K562 (cell line): ENCODE data around the gene ZNF768. TPM values are rescaled to one million over a fixed set of nuclear protein-coding genes. Genes with fewer than 3 reads are reported as not detected.

Experiments used
- ARID1B ChIP-seq: fragments of 450-650 bp; IDR thresholded peaks from 2 replicates; pipeline ENCODE4 v1.6.1; 2016; ENCODE audit warnings: antibody characterized with exemption, mild to moderate bottlenecking, inconsistent platforms
- BCLAF1 ChIP-seq, 2 experiments: fragments of 450-650 bp in 1 of 2; IDR thresholded peaks; 2 replicates each; pipeline ENCODE4 v1.6.1; 2011 to 2017; ENCODE audit warnings: low read depth in 2 of 2, antibody characterized with exemption in 1 of 2, borderline replicate concordance in 1 of 2, low read length in 1 of 2, mild to moderate bottlenecking in 1 of 2, mixed read lengths in 1 of 2; ENCODE audit not compliant: control insufficient read depth in 1 of 2
- BRD9 ChIP-seq: fragments of 450-650 bp; IDR thresholded peaks from 2 replicates; pipeline ENCODE4 v1.6.1; 2018; ENCODE audit warnings: low read depth; ENCODE audit not compliant: partially characterized antibody
- BRF1 ChIP-seq: IDR thresholded peaks from 3 replicates; pipeline ENCODE4 v1.6.1; 2011; ENCODE audit warnings: borderline replicate concordance, mild to moderate bottlenecking; ENCODE audit not compliant: insufficient read length; ENCODE audit errors: extremely low read depth
- CC2D1A ChIP-seq: fragments of 450-650 bp; IDR thresholded peaks from 2 replicates; pipeline ENCODE4 v1.6.1; 2017; ENCODE audit warnings: mild to moderate bottlenecking
- KAT8 ChIP-seq: fragments of 450-650 bp; IDR thresholded peaks from 2 replicates; pipeline ENCODE4 v1.6.1; 2016; ENCODE audit warnings: low read depth, mild to moderate bottlenecking
- MECOM ChIP-seq: fragments of 250-450 bp; sonication (Bioruptor Pico); IDR thresholded peaks from 2 replicates; pipeline ENCODE4 v1.8.0; 2022; ENCODE audit warnings: inconsistent platforms
- MYC ChIP-seq, 2 experiments: fragments of 250-450 bp in 1 of 2; sonication (Bioruptor Pico) in 1 of 2; IDR thresholded peaks; 2 replicates each; pipeline versions ENCODE4 v1.5.1 to v1.6.1; 2012 to 2021; ENCODE audit warnings: low read depth in 2 of 2, borderline replicate concordance in 1 of 2, improper control_type of control experiment in 1 of 2, low read length in 1 of 2, mild to moderate bottlenecking in 1 of 2, moderate library complexity in 1 of 2
- POLR2H ChIP-seq: IDR thresholded peaks from 2 replicates; pipeline ENCODE4 v1.6.1; 2016; ENCODE audit warnings: missing genetic modification characterization, low read depth, mild to moderate bottlenecking, control low read depth, missing compliant biosample characterization, moderate library complexity
- SNRNP70 ChIP-seq: fragments of 200-400 bp; formaldehyde crosslinking; optimal IDR thresholded peaks from 2 replicates; pipeline ENCODE3; 2017; ENCODE audit warnings: low read depth, low read length
- ZMIZ1 ChIP-seq, 2 experiments: fragments of 150-350 bp in 1 of 2; IDR thresholded peaks; 2 replicates each; pipeline ENCODE4 v1.6.1; 2012 to 2016; ENCODE audit warnings: low read depth in 2 of 2, low read length in 2 of 2, mild to moderate bottlenecking in 1 of 2, moderate library complexity in 1 of 2
- ZNF140 ChIP-seq: fragments of 250-450 bp; sonication (Bioruptor Pico); IDR thresholded peaks from 2 replicates; pipeline ENCODE4 v1.8.0; 2021; ENCODE audit warnings: moderate library complexity, mild to moderate bottlenecking, inconsistent platforms
- ZNF24 ChIP-seq: fragments of 450-650 bp; IDR thresholded peaks from 2 replicates; pipeline ENCODE4 v1.6.1; 2016
- ZNF3 ChIP-seq: fragments of 250-450 bp; sonication (Bioruptor Pico); IDR thresholded peaks from 2 replicates; pipeline ENCODE4 v1.5.0; 2021; ENCODE audit warnings: mild to moderate bottlenecking, moderate library complexity
- ZNF395 ChIP-seq: fragments of 200-800 bp; sonication (Bioruptor generic); IDR thresholded peaks from 2 replicates; pipeline ENCODE4 v1.6.1; 2017; ENCODE audit warnings: missing genetic modification characterization, missing compliant biosample characterization
- ZNF398 ChIP-seq: fragments of 250-450 bp; sonication (Bioruptor Pico); IDR thresholded peaks from 2 replicates; pipeline ENCODE4 v1.8.0; 2021; ENCODE audit warnings: moderate library complexity, mild to moderate bottlenecking, inconsistent platforms
- ZNF77 ChIP-seq: fragments of 250-450 bp; sonication (Bioruptor Pico); IDR thresholded peaks from 2 replicates; pipeline ENCODE4 v1.5.0; 2020
- polyA plus RNA-seq, 8 experiments: library from polyadenylated mRNA; depleted of rRNA in 4 of 8; stranded (reverse) in 5 of 8; unstranded in 3 of 8; fragments of >200 nt; fragmentation: Nextera tagmentation in 2 of 8; fragmentation: Illumina TruSeq in 1 of 8; extraction: Ambion mirVana in 2 of 8; extraction: Trizol in 1 of 8; gene quantifications; 2 replicates each; pipeline versions ENCODE4 v1.2.1 to v1.2.3, GENCODE V29; 2011 to 2014; ENCODE audit warnings: inconsistent platforms in 1 of 8, missing spikeins in 1 of 8
- total RNA-seq, 7 experiments: library from RNA; depleted of rRNA in 6 of 7; stranded (reverse); fragments of >200 nt in 6 of 7; fragmentation: Illumina TruSeq in 2 of 7; extraction: Trizol in 2 of 7; gene quantifications; 2 replicates each; pipeline versions ENCODE4 v1.2.1 to v1.2.3, GENCODE V29; 2011 to 2021; ENCODE audit warnings: low replicate concordance in 1 of 7

The ZNF768 gene
- total and polyA plus RNA-seq, 9 of the 15 experiments (the other 6 are each of a cell fraction or from before 2014, with no cell fraction given) = 0.13 to 50.7 (median 26.9) TPM

GRCh38 chr16:30557957-30558788 lies 31.8 kb upstream of the ZNF768 start, which contains the start of gene ZNF764 (continued):
- peak; percentile 80; the same call in 1 of the 2 replicates for TF ChIP-seq ZNF395
- no peak for TF ChIP-seq CC2D1A
- TF ChIP-seq POLR2H (tag) = peak; percentile 90
- no peak for TF ChIP-seq ZNF398 (CRISPR knock-in tag)
- TF ChIP-seq SNRNP70 = no peak
- TF ChIP-seq BRF1 = no peak
- no peak for TF ChIP-seq BRD9
- TF ChIP-seq ZNF24 = no peak
- TF ChIP-seq ZMIZ1 (IDR thresholded peaks at IDR 0.05; ENCODE audit: low read depth in 2 of 2, low read length in 2 of 2) = no peak
- TF ChIP-seq MECOM (CRISPR knock-in tag) = no peak
- TF ChIP-seq KAT8 = no peak
- no peak for TF ChIP-seq BCLAF1 (IDR thresholded peaks at IDR 0.05; ENCODE audit: borderline replicate concordance in 1 of 2, control insufficient read depth in 1 of 2, low read depth in 2 of 2, low read length in 1 of 2)
- TF ChIP-seq ARID1B = no peak
- TF ChIP-seq MYC (IDR thresholded peaks at IDR 0.05; ENCODE audit: low read depth, low read length) = peak; percentile 82
- 0 out of 2 replicates have a peak, but pooled peaks have one; percentile 17 for TF ChIP-seq MYC (CRISPR knock-in tag; IDR thresholded peaks at IDR 0.05; ENCODE audit: borderline replicate concordance, low read depth)
- TF ChIP-seq ZNF140 = no peak
- no peak for TF ChIP-seq ZNF3 (CRISPR knock-in tag)
- TF ChIP-seq ZNF77 (CRISPR knock-in tag) = no peak
